Measurements from ENCODE around the gene LBX2.
"Not testable (repeated sequence)": the region's sequence is repeated elsewhere in the genome, so short reads cannot be mapped to it uniquely, and the experiment has no call there.

LBX2 gene

DNA sequence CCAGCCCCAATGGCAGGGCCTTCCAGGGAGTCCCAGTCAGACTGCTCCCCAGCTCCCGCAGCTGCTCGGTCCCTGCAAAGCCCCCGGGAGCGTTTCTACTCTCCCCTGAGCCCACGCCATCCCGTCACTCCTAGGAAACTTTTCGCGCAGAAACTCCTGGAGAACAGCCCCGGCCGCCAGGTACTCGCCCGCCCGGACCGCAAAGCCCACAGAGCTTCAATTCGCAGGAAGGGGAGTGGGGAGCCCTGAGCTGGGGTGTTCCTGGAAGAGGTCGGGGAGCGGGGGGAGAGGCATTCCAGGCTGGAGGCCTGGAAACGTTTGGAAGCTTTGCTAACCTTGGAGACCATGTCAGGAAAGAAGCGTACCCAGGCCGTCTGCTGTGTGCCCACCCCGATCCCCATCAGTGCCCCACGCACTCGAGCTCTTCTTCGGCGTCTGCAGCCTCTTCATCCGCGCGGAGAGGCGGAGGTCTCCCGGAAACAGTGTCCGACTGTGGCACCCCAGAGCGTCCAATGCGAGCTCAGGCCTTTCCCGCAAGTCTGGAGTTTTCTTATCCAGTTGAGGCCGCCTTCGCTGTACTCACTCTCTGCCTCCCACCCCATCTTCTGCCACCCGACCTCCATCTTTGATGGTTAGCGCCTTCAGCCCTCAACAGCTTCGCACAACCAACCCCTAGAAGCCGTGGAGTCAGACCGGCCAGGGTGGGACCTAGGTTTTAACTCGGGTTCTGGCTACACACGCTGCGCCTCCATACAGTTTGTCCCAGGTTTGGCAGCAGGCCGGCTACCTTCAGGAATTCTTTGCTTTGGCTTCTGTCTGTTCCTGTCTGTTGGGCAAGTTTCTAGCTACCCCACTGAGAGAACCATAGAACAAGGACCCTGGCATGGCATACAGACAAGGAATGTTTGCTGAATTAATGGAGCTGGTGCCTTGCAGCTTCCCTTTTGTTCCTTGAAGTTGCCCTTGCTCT is 4.4 kb upstream of the LBX2 start:
- no peak for DNase-seq (ENCODE audit: low spot score)

- peak; percentile 83 for DNase-seq (ENCODE audit: low spot score)
Observed at GRCh38 chr2:74502720-74503505, 3.5 kb upstream of the LBX2 start.

GRCh38 chr2:74502147-74502719 is 2.8 kb upstream of the LBX2 start:
- DNase-seq (ENCODE audit: low spot score), result no peak

GRCh38 chr2:74501335-74502071 is 2.1 kb upstream of the LBX2 start:
- DNase-seq (ENCODE audit: low spot score), result no peak

- no peak for DNase-seq (ENCODE audit: low spot score)
Observed at GRCh38 chr2:74500578-74500946, 1.2 kb upstream of the LBX2 start.

DNA sequence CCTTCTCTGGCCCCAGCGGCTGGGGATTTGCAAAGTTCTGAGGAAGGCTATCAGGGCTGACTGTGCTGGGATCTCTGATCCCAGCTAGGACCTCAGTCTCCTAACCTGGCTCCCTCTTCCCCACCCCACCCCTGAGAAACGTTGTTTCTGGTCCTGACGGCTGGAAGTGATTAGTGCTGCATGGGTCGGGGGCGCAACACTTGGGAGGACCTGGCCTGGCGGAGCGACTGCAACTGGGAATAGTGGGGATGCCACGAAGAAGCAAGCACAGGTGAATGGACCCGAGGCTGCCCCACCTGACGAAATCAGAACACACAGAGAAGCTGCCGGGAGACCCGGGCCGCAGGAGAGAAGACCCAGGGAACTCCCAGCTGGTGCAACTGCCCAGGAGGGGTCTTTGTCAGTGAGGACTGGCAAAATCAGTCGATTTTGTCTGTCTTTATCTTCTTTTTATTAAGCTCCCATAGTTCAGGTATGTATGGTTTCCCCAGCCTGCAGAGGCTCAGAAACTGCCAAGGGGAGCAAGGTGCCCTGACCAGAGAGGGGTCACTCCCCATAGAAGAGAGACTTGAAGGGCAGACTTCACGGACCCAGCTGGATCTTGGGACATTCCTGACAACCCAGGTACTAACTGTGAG is 656 bp upstream of the LBX2 start:
- DNase-seq (ENCODE audit: low spot score), result no peak

DNA sequence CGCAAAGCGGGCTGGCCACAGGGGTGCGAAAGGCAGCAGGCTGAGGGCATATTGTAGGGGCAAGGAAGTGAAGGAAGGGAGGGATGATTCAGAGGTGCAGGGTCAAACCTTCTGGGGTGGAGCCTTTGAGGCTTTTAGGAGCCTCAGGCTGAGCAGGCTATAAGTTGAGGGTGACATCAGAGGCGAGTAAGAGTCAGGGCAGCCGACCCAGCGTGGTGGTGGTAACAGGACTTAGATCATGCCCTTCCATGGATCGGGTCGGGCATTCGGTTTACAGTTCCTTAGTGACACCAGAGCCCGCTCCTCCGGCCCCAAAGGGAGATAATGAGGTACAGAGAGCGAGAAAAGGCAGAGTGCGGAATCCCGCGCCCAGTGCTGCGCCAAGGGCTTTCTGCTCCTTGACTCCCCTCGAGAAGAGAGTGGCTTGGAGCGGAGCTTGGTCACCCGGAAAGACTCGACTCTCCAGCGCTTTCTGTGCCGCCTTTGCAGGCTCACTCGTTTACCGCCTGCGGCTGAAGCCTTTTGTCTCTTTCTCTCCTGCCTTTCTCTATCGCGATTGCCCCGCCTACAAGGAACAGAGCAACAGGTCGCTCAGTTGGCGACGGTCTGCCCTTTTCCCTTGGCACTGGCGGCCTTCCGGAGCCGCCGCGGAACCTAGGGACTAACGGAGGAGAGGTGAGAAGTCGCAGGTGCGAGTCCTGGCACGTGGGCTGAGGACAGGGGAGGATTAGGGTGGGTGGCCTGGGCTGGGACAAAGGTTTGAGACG is 720 bp downstream of the LBX2 start:
- DNase-seq (ENCODE audit: low spot score), result peak; percentile 21

- DNase-seq (ENCODE audit: low spot score), result no peak
Observed at GRCh38 chr2:74497777-74498499, 1.5 kb downstream of the LBX2 start.

DNA sequence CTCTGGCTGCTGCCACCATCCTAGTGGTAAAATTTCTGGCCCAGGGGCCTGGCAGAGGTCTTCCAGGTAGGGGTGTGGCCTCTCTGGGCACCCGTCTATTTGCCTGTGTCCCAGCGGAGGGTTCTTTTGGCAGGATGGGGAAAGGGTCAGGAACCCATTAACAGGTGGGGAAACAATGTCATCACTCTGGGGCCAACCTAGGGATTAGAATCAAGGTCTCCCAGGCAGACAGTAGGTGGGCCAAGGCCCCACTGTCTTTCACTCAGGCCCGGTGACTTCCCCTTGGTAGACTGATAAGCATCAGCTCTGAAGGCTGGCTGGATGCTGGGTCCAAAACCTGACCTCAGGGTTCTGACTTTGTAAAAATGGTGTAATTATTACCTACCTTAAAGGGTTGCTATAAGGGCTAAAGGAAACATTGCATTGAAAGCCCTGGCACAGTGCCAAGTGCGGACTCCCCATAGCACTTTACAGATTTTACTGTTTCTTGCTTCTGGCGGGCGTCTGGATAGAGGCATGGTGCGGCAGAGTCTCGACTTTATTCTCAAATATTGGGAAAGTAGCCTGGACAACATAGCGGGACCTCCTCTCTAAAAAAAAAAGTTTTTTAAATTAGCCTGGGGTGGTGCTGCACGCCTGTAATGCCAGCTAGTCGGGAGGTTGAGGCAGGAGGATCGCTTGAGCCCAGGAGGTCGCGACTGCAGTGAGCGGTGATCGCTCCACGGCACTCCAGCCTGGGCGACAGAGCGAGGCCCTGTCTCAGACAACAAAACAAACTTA is 2.2 kb downstream of the LBX2 start:
- DNase-seq (ENCODE audit: low spot score), result no peak

GRCh38 chr2:74495440-74495839 is 4.0 kb downstream of the LBX2 start:
- no peak for DNase-seq (ENCODE audit: low spot score)

DNA sequence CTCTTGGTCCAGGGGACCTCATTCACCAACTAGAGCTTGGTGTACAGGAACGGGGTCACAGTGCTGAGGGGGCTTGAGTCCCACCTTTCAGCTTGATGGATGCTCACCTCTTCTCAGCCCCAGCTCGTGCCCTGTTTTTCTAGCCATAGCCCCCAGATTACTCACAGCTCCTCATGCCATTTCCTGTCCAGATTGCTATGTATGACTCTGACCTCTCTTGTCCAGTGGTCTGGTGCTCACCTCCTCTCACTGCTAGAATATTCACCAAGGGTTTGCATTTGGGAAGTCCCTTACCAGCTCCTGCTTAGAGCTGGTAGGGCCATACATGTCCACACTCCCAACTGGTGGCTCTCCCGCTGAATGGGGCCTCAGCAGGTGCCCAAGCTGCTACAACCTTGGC is 5.9 kb downstream of the LBX2 start:
- DNase-seq (ENCODE audit: low spot score), result no peak

DNA sequence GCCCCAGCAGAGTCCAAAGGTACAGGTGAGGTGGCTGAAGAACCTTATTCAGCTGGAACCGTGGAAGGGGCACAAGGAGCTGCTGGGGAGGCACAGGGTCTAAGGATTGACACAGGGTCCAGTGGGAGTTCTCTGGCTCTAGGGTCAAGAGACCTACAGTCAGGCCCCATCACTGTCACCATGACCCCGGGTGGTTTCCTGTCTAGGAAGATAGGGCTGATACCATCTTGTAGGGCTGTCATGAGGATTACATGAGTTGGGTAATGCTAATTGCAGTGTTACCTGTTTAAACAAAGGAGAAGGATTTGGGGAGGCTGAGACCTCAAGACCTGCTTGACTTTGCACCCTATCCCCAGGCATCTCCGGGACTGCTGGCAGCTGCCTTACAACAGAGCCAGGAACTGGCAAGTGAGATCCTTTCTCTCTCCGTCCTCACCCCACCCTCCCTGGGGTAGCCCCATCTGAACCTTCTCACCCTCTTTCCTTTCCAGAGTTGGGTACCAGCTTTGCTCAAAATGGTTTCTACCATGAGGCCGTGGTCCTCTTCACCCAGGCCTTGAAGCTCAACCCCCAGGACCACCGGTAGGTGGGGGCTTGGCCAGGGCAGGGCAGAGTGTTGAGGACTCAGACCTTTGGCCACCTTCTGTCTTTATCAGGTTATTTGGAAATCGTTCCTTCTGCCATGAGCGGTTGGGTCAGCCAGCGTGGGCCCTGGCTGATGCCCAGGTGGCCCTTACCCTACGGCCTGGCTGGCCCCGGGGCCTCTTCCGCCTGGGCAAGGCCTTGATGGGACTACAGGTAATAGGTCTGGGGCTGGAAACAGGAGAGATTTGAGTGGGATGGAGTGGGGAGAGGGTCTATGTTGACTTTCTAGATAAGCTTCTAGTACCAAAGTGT is 7.5 kb downstream of the LBX2 start:
- DNase-seq (ENCODE audit: low spot score), result no peak

GRCh38 chr2:74489906-74490305 is 9.5 kb downstream of the LBX2 start:
- no peak for DNase-seq (ENCODE audit: low spot score)

DNA sequence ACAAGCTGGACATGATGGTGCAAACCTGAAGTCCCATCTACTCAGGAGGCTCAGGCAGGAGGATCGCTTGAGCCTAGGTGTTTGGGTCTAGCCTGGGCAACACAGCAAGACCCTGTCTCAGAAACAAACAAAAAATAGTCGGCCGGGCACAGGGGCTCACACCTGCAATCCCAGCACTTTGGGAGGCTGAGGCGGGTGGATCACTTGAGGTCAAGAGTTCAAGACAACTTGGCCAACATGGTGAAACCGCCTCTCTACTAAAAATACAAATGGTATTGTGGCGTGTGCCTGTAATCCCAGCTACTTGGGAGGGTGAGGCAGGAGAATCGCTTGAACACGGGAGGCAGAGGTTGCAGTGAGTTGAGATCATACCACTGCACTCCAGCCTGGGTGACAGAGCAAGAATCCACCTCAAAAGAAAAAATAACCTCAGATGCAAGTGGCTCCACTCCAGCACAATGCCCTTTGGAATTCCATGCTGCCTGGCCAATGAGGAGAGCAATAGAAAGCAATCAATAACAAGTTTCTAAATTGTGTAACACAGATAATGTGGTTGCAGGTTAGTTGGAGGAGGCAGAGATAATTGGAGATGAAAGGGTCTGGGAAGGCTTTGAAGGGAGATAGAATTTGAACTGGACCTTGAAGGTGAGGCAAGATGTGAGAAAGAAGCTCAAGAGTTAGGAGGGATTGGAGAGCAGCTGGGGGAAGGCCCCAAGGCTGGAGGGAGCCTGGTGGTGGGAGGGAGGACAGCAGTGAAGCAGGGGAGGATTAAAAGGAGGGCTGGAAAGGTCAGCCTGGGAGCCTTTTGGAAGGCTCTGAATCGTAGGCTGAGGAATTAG is 10.5 kb downstream of the LBX2 start:
- no peak for DNase-seq (ENCODE audit: low spot score)

GRCh38 chr2:74486141-74486540 is 13.3 kb downstream of the LBX2 start:
- no peak for DNase-seq (ENCODE audit: low spot score)

DNA sequence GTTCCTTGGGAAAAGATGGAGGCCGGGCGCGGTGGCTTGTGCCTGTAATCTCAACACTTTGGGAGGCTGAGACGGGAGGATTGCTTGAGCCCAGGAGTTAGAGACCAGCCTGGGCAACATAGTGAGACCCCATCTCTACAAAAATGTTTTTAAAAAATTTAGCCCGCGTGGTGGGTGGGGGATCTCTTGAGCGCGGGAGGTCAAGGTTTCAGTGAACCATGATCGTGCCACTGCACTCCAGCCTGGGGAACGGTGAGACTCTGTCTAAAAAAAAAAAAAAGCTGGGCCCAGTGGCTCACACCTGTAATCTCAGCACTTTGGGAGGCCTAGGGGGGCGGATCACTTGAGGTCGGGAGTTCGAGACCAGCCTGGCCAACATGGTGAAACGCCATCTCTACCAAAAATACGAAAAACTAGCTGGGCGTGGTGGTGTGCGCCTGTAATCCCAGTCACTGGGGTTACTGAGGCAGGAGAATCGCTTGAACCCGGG is 15.7 kb downstream of the LBX2 start:
- not testable (repeated sequence) for DNase-seq (ENCODE audit: low spot score)
